ENCODE results near the gene N4BP3.

Gene N4BP3

DNA sequence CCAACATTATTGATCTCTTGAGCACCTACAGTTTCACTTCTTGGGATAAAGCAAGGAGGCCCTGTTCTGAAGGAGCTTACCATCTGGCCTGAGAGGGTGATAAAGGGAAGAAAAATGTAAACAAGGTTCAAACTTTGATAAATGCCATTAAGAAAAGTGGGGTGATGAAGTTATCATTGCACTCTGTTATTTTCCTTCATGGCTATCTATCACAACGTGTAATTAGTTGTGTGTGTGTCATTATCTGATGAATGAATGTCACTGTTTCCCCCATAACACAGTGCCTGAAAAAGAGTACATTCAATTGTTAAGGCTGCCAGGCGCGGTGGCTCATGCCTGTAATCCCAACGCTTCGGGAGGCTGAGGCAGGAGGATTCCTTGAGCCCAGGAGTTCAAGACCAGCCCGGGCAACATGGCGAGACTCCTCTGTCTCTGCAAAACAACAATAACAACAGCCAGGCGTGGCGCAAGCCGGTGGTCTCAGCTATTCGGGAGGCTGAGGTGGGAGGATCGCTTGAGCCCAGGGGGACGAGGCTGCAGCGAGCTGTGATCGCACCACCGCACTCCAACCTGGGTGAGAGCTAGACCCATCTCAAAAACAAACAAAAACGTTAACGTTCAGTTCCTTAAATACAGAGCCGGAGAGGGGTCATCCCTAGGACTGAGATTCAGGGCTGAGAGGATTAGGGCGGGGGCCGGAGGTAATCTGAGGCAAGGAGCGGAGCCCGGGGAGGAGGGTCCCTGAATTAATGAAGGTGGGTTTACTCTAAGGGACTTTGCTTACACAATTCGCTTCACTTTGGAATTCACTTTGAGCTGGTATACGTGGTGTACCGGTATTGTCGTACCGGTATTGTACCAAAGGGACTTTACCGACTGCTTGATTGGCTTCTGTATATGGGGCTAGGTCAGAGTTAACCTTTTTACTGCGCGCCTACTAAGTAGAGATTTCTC, 39.4 kb downstream of the N4BP3 start:
- no peak for DNase-seq

DNA sequence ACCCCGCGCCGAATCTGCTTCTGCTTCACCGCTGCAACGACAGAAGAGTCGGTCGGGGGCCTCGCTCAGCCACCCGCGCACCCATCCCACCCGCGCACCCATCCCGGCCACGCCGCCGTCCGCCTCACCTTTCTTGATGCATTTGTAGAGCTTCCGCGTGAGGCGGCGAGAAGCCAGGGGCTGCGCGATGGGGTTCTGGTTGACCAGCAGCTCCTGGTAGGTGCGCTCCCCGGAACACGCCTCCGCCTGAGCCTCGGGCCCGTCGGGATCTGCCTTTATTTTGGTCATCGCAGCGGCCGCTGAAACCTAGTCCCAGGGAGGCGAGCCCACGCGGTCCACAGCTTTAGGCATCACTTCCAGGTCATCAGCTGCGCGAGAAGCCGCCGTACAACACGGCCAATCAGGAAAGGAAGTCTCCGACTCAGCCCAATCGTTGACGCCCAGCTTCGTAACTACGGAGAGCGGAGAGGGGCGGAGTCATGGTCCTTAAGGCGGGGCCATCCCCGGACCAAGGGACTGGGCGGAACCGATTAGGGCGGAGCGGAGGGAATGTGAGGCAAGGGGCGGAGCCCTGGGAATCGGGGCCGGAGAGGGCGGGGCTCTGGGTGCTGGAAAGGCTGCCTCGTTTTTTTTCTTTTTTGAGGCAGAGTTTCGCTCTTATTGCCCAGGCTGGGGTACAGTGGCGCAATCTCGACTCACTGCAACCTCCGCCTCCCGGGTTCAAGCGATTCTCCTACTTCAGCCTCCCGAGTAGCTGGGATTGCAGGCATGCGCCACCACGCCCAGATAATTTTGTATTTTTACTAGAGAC, 40.4 kb downstream of the N4BP3 start, which contains the start of gene NHP2:
TSS of gene NHP2 (minus strand) at position 356 of the 811 bp plus-strand sequence. CDS start at position 288, 68 bp downstream.
- peak; percentile 98 for DNase-seq

DNA sequence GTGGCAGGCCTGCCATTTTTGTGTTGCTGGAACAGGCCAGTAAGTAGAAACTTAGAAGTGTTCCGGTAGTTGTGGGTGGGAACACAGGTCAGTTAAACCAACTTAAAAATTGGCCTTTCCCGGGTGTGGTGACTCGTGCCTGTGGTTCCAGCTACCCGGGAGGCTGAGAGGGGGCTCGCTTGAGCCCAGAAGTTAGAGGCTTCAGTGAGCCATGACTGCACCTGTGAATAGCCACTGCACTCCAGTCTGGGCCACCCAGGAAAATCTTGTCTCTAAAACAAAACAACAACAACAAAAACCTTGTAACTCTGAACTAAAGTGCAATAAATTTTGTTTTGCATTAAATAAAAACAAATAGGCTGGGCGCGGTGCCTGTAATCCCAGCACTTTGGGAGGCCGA, 41.7 kb downstream of the N4BP3 start:
- DNase-seq, result no peak

DNA sequence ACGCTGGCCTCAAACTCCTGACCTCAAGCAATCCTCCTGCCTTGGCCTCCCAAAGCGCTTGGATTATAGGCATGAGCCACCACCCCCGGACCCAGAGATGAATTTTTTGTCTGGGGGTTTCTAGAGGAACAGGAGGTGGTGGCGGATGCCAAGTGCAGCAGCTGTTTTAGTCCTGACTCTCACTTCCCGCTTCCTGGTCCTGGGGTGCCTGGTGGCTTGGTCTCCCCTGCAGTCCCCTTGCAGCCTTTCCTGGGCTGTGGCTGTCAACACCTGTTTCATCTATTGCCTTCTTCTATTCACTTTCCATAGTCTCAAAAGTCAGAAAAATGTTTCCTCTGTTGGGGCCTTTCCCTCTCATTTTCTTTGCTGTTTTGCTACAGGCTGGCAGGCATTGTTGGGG, 46.8 kb downstream of the N4BP3 start:
- no peak for DNase-seq

DNA sequence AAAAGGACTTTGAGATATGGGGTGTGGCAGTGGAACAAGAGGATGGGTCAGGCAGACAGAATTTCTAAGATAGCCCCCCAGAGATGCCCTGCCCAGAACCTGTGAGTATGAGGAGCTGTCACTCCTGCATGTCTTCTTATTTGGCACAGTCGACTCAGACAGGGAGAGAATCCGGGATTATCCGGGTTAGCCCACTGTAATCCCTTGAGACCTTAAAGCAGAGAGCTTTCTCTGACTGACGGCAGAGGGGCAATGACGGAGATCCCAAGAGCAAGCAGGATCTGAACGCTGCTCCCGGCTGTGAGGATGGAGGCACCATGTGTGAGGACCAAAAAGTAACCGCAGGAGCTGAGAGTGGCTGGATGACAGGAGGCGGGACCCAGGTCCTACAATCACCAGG, 49.1 kb downstream of the N4BP3 start:
- DNase-seq, result no peak

DNA sequence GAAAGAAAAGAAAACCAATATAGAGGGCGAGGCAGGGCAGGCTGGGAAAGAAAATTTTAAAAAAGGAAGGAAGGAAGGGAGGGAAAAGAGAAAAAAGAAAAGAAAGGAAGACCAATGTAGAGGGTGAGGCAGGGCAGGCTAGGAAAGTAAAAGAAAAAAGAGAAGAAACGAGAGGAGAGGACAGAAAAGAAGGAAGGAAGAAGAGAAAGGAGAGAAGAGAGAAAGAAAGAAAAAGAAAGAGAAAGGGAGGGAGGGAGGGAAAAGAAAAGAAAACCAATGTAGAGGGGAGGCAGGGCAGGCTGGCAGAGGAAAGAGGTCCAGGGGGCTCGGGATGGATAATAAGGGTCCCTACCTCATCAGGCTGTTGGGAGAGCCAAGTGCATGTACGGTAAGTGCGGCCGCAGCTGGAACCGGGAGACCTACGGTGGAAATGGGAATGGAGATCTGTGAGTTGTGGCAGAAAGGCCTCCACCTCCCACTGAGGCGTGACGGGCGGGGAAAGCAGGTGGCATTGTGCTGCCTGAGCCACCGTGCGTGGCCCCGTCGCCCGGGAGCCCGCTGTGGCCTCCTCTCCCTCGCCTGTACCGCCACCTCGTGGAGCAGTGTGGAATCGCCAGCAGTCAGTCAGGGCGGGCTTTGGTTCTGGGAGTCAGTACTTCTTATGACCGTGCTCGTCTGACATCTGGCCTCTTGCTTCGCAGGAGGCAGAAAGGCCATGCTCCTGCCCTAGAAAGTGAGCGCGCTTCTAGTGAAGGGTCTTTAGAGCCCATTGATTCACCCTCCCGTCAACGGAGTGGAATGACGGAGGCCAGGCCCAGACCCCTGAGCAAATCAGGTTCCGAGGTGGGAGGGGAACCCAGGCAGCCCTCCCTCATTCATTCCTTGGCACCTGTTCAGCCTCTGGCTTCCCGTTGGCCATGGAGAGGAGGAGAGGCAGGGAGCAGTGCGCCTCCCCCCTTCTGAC, 50.7 kb downstream of the N4BP3 start:
- DNase-seq, result peak; percentile 94

DNA sequence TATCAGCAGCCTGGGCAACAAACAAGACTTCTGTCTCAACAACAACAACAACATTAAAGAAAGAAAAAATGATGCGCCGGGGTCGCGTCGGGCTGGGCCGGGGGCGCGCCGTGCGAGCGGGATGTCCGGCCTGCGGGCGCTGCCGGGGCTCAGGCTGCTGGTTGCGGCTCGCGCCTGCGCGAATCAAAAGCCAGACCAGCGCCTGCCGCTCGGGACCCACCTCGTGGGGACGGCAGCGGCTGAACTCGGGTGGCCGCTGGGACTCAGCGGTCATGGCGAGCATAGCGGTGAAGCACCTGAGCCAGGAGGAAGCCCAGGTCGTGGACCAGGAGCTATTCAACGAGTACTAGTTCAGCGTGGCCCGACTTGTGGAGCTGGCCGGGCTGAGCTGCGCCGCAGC, 52.2 kb downstream of the N4BP3 start:
- DNase-seq, result no peak

DNA sequence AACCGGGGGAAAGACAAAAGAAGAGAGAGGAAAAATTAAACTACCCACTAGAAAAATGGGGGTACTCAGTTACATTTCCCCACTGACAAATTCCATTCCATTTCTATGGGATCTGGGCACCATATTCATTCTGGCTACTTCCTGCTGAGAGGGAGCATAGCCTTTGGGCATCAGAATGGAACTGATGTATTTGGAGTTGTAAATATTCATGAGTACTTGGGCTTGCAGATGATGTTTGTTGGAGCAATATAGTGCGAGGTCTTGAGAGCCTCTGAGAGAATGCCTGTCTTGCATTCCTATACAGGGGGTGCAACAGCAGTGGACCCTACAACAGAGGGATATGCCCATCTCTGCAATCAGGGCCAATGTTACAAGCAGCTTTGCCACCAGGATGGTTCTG, 57.1 kb downstream of the N4BP3 start:
- no peak for DNase-seq

DNA sequence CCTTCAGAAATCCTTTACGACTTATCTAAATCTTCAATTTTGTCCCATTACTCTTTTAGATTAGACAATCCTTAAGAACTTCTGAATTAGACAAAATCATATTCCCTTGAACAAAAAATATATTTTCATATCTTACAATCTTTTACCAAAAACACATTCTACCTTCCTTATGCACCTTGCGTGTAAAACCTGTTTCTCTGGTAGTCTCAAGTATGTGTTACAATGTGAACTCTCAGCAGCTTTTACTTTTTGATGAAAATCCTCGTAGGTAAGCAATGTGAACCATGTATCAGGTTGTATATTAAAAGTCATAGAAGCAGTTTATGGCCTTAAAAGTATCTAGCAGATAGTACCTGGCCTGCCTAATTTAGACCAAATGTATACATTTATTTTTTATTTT, 61.1 kb downstream of the N4BP3 start:
- no peak for DNase-seq

Measured in NCI-H345 (cell line).